Islet of Langerhans (tissue), 1 donor: ENCODE results near the gene FOXN4.

Experiments used
- FAIRE-seq: peaks from one replicate; lab custom pipeline; 2011; peaks lifted over from hg19 to GRCh38; lab: Jason Lieb, UNC

FOXN4 gene

GRCh38 chr12:109305547-109305946 lies 3.5 kb downstream of the FOXN4 start:
- no peak for FAIRE-seq

GRCh38 chr12:109304485-109304884 lies 4.6 kb downstream of the FOXN4 start:
- FAIRE-seq, result no peak

GRCh38 chr12:109302770-109303169 lies 6.3 kb downstream of the FOXN4 start:
- no peak for FAIRE-seq

- FAIRE-seq, result no peak
Measured at GRCh38 chr12:109302358-109302757, 6.7 kb downstream of the FOXN4 start.

- no peak for FAIRE-seq
Measured at GRCh38 chr12:109301643-109302168, 7.4 kb downstream of the FOXN4 start.

GRCh38 chr12:109299849-109300248 lies 9.2 kb downstream of the FOXN4 start:
- FAIRE-seq, result no peak

GRCh38 chr12:109296431-109296830 lies 12.7 kb downstream of the FOXN4 start:
- FAIRE-seq, result no peak

GRCh38 chr12:109295764-109296425 lies 13.2 kb downstream of the FOXN4 start:
- no peak for FAIRE-seq

- FAIRE-seq, result no peak
Measured at GRCh38 chr12:109294286-109294796, 14.7 kb downstream of the FOXN4 start.

- FAIRE-seq, result no peak
Measured at GRCh38 chr12:109293106-109293505, 16.0 kb downstream of the FOXN4 start.

- FAIRE-seq, result no peak
Measured at GRCh38 chr12:109292342-109292711, 16.8 kb downstream of the FOXN4 start.

GRCh38 chr12:109291521-109292341 lies 17.4 kb downstream of the FOXN4 start:
- no peak for FAIRE-seq

GRCh38 chr12:109291117-109291516 lies 18.0 kb downstream of the FOXN4 start:
- FAIRE-seq, result no peak

GRCh38 chr12:109290061-109290460 lies 19.0 kb downstream of the FOXN4 start:
- FAIRE-seq, result no peak

GRCh38 chr12:109289551-109289950 lies 19.5 kb downstream of the FOXN4 start:
- FAIRE-seq, result no peak

- FAIRE-seq, result no peak
Measured at GRCh38 chr12:109289004-109289403, 20.1 kb downstream of the FOXN4 start.

GRCh38 chr12:109288571-109288970 lies 20.5 kb downstream of the FOXN4 start:
- no peak for FAIRE-seq

GRCh38 chr12:109287811-109288469 lies 21.1 kb downstream of the FOXN4 start:
- FAIRE-seq, result no peak

- no peak for FAIRE-seq
Measured at GRCh38 chr12:109287181-109287580, 21.9 kb downstream of the FOXN4 start.

- FAIRE-seq, result no peak
Measured at GRCh38 chr12:109286652-109287051, 22.4 kb downstream of the FOXN4 start.

GRCh38 chr12:109286252-109286651 lies 22.8 kb downstream of the FOXN4 start:
- no peak for FAIRE-seq

- no peak for FAIRE-seq
Measured at GRCh38 chr12:109284392-109284791, 24.7 kb downstream of the FOXN4 start.

- no peak for FAIRE-seq
Measured at GRCh38 chr12:109281452-109281851, 27.6 kb downstream of the FOXN4 start.
